HG02973 (cell line): ENCODE measurements around the gene ATP13A3.

ENCODE experiments used
- ATAC-seq: cut with Tn5 transposase; IDR thresholded peaks from one replicate; pipeline ENCODE4 v1.9.1; 2021; ENCODE audit warnings: moderate library complexity; ENCODE audit not compliant: unreplicated experiment

The ATP13A3 gene

GRCh38 chr3:194396539-194396858, 90.3 kb downstream of the ATP13A3 start:
- ATAC-seq: no peak

GRCh38 chr3:194395778-194396538, 90.8 kb downstream of the ATP13A3 start:
- no peak for ATAC-seq

GRCh38 chr3:194395212-194395611, 91.6 kb downstream of the ATP13A3 start:
- no peak for ATAC-seq

GRCh38 chr3:194392576-194392975, 94.2 kb downstream of the ATP13A3 start:
- ATAC-seq: no peak

- no peak for ATAC-seq
Measured at GRCh38 chr3:194390835-194391234, 96.0 kb downstream of the ATP13A3 start.

- ATAC-seq: no peak
Measured at GRCh38 chr3:194389269-194389668, 97.5 kb downstream of the ATP13A3 start.

GRCh38 chr3:194387926-194388418, 98.8 kb downstream of the ATP13A3 start:
- no peak for ATAC-seq

- no peak for ATAC-seq
Measured at GRCh38 chr3:194387276-194387675, 99.5 kb downstream of the ATP13A3 start.

GRCh38 chr3:194386648-194387047, 100.2 kb downstream of the ATP13A3 start:
- no peak for ATAC-seq

- no peak for ATAC-seq
Measured at GRCh38 chr3:194386066-194386465, 100.7 kb downstream of the ATP13A3 start.

GRCh38 chr3:194384569-194385001, 102.2 kb downstream of the ATP13A3 start:
- no peak for ATAC-seq

- no peak for ATAC-seq
Measured at GRCh38 chr3:194384156-194384555, 102.6 kb downstream of the ATP13A3 start.

- ATAC-seq: no peak
Measured at GRCh38 chr3:194383276-194383940, 103.4 kb downstream of the ATP13A3 start.

GRCh38 chr3:194382892-194383223, 103.9 kb downstream of the ATP13A3 start:
- no peak for ATAC-seq

- no peak for ATAC-seq
Measured at GRCh38 chr3:194382196-194382891, 104.5 kb downstream of the ATP13A3 start.

- ATAC-seq: no peak
Measured at GRCh38 chr3:194381460-194381875, 105.3 kb downstream of the ATP13A3 start.

GRCh38 chr3:194380326-194380725, 106.5 kb downstream of the ATP13A3 start:
- ATAC-seq: no peak

GRCh38 chr3:194379651-194380050, 107.2 kb downstream of the ATP13A3 start:
- ATAC-seq: no peak

- no peak for ATAC-seq
Measured at GRCh38 chr3:194379231-194379630, 107.6 kb downstream of the ATP13A3 start.

- ATAC-seq: no peak
Measured at GRCh38 chr3:194377708-194378107, 109.1 kb downstream of the ATP13A3 start.

- ATAC-seq: no peak
Measured at GRCh38 chr3:194376241-194376560, 110.6 kb downstream of the ATP13A3 start.
